Panc1 (cell line): Measurements from ENCODE around the gene MTRFR. TPM values are rescaled to one million over a fixed set of nuclear protein-coding genes. Genes with fewer than 3 reads are reported as not detected.
"Not testable (repeated sequence)": the region's sequence is repeated elsewhere in the genome, so short reads cannot be mapped to it uniquely, and the experiment has no call there.

Source experiments
- ATAC-seq: fragments of 200-7000 bp; cut with Tn5 transposase; 2 replicates; pipeline ENCODE4 v1.9.1; 2020; ENCODE audit warnings: mild to moderate bottlenecking, moderate library complexity
- BruUV-seq: library from RNA; stranded (reverse); fragments of 400-500 nt; replicated peaks from 2 replicates; lab custom pipeline; 2021; lab: Mats Ljungman, UMichigan
- CTCF ChIA-PET: fragments of 300-600 bp; sonication (Branson Sonifier 250); formaldehyde crosslinking; loops from one replicate; lab custom pipeline; 2022; ENCODE audit warnings: antibody characterized with exemption; lab: Charles Lee
- POLR2A ChIA-PET: fragments of 300-600 bp; sonication (Branson Sonifier 250); formaldehyde crosslinking; loops from one replicate; lab custom pipeline; 2022; ENCODE audit warnings: antibody characterized with exemption; lab: Charles Lee
- DNase-seq: peaks from one replicate; pipeline ENCODE4 v3.0.0-alpha.2; 2010; ENCODE audit warnings: low read depth, low spot score
- H3K27ac ChIP-seq: 2 replicates; pipeline ENCODE4 v1.5.1; 2011; ENCODE audit warnings: mild to moderate bottlenecking, low read length, inconsistent platforms
- H3K27me3 ChIP-seq: fragments of 200-500 bp; sonication (Bioruptor generic); 2 replicates; pipeline ENCODE4 v1.6.0; 2014; ENCODE audit warnings: low read length, inconsistent platforms; ENCODE audit not compliant: control insufficient read depth, insufficient read depth
- H3K36me3 ChIP-seq: fragments of 200-500 bp; sonication (Bioruptor generic); 2 replicates; pipeline ENCODE4 v1.5.1; 2014; ENCODE audit warnings: inconsistent platforms, mild to moderate bottlenecking, low read length, moderate library complexity; ENCODE audit not compliant: control insufficient read depth, insufficient read depth
- H3K4me1 ChIP-seq: 2 replicates; pipeline ENCODE4 v1.5.1; 2011; ENCODE audit warnings: inconsistent platforms, mild to moderate bottlenecking, low read length, moderate library complexity; ENCODE audit not compliant: control insufficient read depth, insufficient read depth
- H3K4me3 ChIP-seq, 2 experiments: 2 replicates each; pipeline ENCODE4 v1.5.1; 2011 to 2012; ENCODE audit warnings: low read depth in 2 of 2, low read length in 2 of 2, mild to moderate bottlenecking in 2 of 2, inconsistent platforms in 1 of 2, moderate library complexity in 1 of 2
- H3K9me3 ChIP-seq: fragments of 200-500 bp; sonication (Bioruptor generic); 2 replicates; pipeline ENCODE4 v1.5.1; 2014; ENCODE audit warnings: low read depth, mild to moderate bottlenecking, inconsistent platforms, low read length, moderate library complexity; ENCODE audit not compliant: control insufficient read depth, insufficient read depth
- CTCF ChIP-seq: fragments of 450-650 bp; IDR thresholded peaks from 2 replicates; pipeline ENCODE4 v1.5.1; 2017; ENCODE audit warnings: mild to moderate bottlenecking
- POLR2AphosphoS5 ChIP-seq: IDR thresholded peaks from 2 replicates; pipeline ENCODE4 v1.6.1; 2012; ENCODE audit warnings: mild to moderate bottlenecking, low read depth, low read length, moderate library complexity
- SIN3A ChIP-seq: IDR thresholded peaks from 2 replicates; pipeline ENCODE4 v1.6.1; 2012; ENCODE audit warnings: low read depth, mild to moderate bottlenecking, low read length, moderate library complexity, borderline replicate concordance; ENCODE audit not compliant: insufficient read depth
- TCF7L2 ChIP-seq: IDR thresholded peaks from 2 replicates; pipeline ENCODE4 v1.6.1; 2011; ENCODE audit warnings: mild to moderate bottlenecking, low read depth, low read length, inconsistent platforms
- in situ Hi-C: cut with HindIII; loops from 2 replicates; pipeline ENCODE4 v1.10.0; 2016; ENCODE audit warnings: low sequenced_read_pairs, low pct_unique_long_range_greater_than_20kb
- intact Hi-C: fragments of 100-400 bp; cut with micrococcal nuclease; formaldehyde crosslinking; loops from one replicate; pipeline ENCODE4 v1.10.0; 2022; ENCODE audit not compliant: unreplicated experiment
- total RNA-seq: library from RNA; stranded (reverse); gene quantifications from one replicate; pipeline ENCODE4 v1.2.1, GENCODE V29; 2021; ENCODE audit not compliant: unreplicated experiment
- TF ChIP-seq, protein P1 (sequence below), 2 experiments: IDR thresholded peaks; 2 replicates each; pipeline ENCODE4 v1.6.1; 2011 to 2012; ENCODE audit warnings: low read depth in 2 of 2, control low read depth in 1 of 2, low read length in 1 of 2, mild to moderate bottlenecking in 1 of 2, moderate library complexity in 1 of 2; ENCODE audit not compliant: insufficient read depth in 1 of 2

MTRFR gene
- total RNA-seq, 1 experiment from 2014 or later, result 21.5 TPM

DNA sequence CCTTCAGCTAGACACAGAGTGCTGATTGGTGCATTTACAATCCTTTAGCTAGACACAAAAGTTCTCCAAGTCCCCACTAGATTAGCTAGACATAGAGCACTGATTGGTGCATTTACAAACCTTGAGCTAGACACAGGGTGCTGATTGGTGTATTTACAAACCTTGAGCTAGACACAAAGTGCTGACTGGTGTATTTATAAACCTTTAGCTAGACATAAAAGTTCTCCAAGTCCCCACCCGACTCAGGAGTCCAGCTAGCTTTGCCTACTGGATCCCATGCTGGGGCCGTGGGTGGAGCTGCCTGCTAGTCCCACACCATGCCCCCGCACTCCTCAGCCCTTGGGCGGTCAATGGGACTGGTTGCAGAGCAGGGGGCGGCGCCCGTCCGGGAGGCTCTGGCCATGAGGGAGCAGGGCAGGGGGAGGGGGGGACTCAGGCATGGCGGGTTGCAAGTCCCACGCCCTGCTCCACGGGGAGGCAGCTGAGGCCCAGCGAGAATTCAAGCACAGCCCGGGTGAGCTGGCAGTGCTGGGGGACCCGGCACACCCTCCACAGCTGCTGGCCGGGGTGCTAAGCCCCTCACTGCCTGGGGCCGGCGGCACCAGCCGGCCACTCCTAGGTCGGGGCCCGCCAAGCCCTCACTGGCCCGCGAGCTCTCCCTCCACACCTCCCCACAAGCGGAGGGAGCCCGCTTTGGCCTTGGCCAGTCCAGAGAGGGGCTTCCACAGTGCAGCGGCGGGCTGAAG is 15.9 kb downstream of the MTRFR start:
- DNase-seq, CTCF ChIA-PET, H3K4me3 ChIP-seq, H3K27ac ChIP-seq, H3K9me3 ChIP-seq, in situ Hi-C loops, POLR2A ChIA-PET, ATAC-seq, BruUV-seq, intact Hi-C loops, H3K27me3 ChIP-seq, H3K36me3 ChIP-seq: not testable (repeated sequence)
- peaks cover 22% of the 10 kb centered on the region for H3K4me1 ChIP-seq

GRCh38 chr12:123250471-123251383 is 17.5 kb downstream of the MTRFR start:
- no peak overlapping the region for H3K4me3 ChIP-seq
- ChIA-PET CTCF (interaction anchor here (0.6 kb wide), 1 partner anchor 25 kb away, joined by 4 read pairs; no protein-coding TSS in a partner anchor), POLR2A (interaction anchor here (0.6 kb wide), 1 partner anchor 10 kb away, joined by 3 read pairs; no protein-coding TSS in a partner anchor)
- peaks cover 3% of the 10 kb centered on the region; the same call in 1 of the 2 replicates for H3K36me3 ChIP-seq
- H3K4me1 ChIP-seq, result peaks cover 22% of the 10 kb centered on the region
- intact Hi-C loops, result no loop called here
- no peaks in the 10 kb centered on the region for H3K9me3 ChIP-seq
- DNase-seq (no peak), ATAC-seq (peak; percentile 55)
- H3K27me3 ChIP-seq, result no peaks in the 10 kb centered on the region
- TF ChIP-seq CTCF, result no peak
- no TSS peak for BruUV-seq
- peak overlapping the region; percentile 85 for H3K27ac ChIP-seq
- in situ Hi-C loops, result no loop called here

DNA sequence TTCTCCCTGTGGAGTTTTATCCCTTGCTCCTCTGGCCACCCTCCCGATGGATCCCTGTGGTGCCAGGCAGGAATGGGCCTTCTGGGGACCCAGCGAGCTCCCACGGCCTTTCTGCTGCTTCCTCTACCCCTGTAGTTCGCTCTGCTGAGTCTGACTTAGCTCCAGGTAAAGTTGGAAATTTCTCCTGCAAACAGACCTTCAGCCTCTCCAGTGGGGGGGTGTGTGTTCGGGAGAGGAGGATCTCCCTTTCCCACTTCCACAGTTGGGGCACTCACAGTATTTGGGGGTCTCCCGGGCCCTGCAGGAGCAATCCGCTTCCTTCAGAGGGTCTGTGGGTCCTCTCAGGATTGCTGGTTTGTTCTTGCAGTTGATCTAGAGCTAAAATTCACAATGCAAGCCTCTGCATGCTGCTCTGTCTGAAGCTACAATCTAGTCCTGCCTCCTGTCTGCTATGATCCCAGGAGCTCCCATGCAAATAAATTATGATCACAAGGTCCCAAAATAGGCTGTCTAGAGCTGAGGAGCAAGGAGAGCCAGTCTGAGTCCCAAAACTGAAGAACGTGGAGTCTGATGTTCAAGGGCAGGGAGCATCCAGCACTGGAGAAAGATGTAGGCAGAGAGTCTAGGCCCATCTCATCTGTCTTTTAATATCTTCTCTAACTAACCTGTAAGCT is 18.3 kb downstream of the MTRFR start:
- ATAC-seq (peak; percentile 40), DNase-seq (no peak)
- in situ Hi-C loops (no loop called here), intact Hi-C loops (no loop called here)
- CTCF ChIA-PET, result interaction anchor here (0.6 kb wide), 1 partner anchor 24 kb away, joined by 4 read pairs; no protein-coding TSS in a partner anchor
- BruUV-seq, result no TSS peak
- peaks cover 22% of the 10 kb centered on the region for H3K4me1 ChIP-seq
- H3K9me3 ChIP-seq, result no peaks in the 10 kb centered on the region
- peak overlapping the region; percentile 85 for H3K27ac ChIP-seq
- TF ChIP-seq, protein P1, sequence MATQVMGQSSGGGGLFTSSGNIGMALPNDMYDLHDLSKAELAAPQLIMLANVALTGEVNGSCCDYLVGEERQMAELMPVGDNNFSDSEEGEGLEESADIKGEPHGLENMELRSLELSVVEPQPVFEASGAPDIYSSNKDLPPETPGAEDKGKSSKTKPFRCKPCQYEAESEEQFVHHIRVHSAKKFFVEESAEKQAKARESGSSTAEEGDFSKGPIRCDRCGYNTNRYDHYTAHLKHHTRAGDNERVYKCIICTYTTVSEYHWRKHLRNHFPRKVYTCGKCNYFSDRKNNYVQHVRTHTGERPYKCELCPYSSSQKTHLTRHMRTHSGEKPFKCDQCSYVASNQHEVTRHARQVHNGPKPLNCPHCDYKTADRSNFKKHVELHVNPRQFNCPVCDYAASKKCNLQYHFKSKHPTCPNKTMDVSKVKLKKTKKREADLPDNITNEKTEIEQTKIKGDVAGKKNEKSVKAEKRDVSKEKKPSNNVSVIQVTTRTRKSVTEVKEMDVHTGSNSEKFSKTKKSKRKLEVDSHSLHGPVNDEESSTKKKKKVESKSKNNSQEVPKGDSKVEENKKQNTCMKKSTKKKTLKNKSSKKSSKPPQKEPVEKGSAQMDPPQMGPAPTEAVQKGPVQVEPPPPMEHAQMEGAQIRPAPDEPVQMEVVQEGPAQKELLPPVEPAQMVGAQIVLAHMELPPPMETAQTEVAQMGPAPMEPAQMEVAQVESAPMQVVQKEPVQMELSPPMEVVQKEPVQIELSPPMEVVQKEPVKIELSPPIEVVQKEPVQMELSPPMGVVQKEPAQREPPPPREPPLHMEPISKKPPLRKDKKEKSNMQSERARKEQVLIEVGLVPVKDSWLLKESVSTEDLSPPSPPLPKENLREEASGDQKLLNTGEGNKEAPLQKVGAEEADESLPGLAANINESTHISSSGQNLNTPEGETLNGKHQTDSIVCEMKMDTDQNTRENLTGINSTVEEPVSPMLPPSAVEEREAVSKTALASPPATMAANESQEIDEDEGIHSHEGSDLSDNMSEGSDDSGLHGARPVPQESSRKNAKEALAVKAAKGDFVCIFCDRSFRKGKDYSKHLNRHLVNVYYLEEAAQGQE (IDR thresholded peaks at IDR 0.05; ENCODE audit: insufficient read depth in 1 of 2, low read depth in 2 of 2, low read length in 1 of 2), result no peak
- TF ChIP-seq CTCF (no peak), POLR2AphosphoS5 (no peak), SIN3A (no peak), TCF7L2 (no peak)
- POLR2A ChIA-PET, result interaction anchor here (0.6 kb wide), 2 partner anchors 11 to 14 kb away, joined by 3 read pairs; no protein-coding TSS in a partner anchor
- peaks cover 3% of the 10 kb centered on the region for H3K36me3 ChIP-seq
- no peak overlapping the region for H3K4me3 ChIP-seq
- no peaks in the 10 kb centered on the region for H3K27me3 ChIP-seq

DNA sequence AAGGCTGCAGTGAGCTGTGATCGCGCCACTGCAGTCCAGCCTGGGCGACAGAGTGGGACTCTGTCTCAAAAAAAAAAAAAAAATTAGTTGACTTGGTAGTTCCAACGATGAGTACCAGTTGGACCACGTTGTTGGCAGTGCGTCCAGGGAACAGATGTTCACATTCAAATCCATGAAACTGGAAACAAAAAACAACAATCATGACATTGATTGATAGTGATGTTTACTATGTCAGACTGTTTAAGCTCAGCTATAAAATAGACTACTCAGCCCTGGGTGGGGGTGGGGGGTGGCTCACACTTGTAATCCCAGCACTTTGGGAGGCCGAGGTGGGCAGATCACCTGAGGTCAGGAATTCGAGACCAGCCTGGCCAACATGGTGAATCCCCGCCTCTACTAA is 19.1 kb downstream of the MTRFR start:
- ATAC-seq, H3K9me3 ChIP-seq, DNase-seq, H3K4me3 ChIP-seq, H3K27me3 ChIP-seq, CTCF ChIA-PET, POLR2A ChIA-PET, intact Hi-C loops, BruUV-seq, in situ Hi-C loops, H3K36me3 ChIP-seq: not testable (repeated sequence)
- peaks cover 22% of the 10 kb centered on the region for H3K4me1 ChIP-seq
- H3K27ac ChIP-seq, result peak overlapping the region; percentile 85
